ENCODE results near the gene SLC38A6. TPM values are rescaled to one million over a fixed set of nuclear protein-coding genes. Genes with fewer than 3 reads are reported as not detected.

Gene SLC38A6
- total RNA-seq, 1 donor from 2014 or later: 14.4 TPM

- Mint-ChIP-seq H3K36me3 (ENCODE audit: insufficient read depth) (peaks cover 1% of the 10 kb centered on the region), H3K27ac (no peak overlapping the region), H3K9me3 (ENCODE audit: low read depth) (no peaks in the 10 kb centered on the region), H3K27me3 (no peaks in the 10 kb centered on the region), H3K4me1 (ENCODE audit: low read depth) (no peaks in the 10 kb centered on the region), H3K4me3 (ENCODE audit: low read depth) (no peak overlapping the region)
- TF ChIP-seq CTCF (IDR thresholded peaks at IDR 0.05; ENCODE audit: unreplicated experiment): no peak
- no peak for DNase-seq (ENCODE audit: low spot score, unreplicated experiment)
These were observed 5.5 kb downstream of the SLC38A6 start for GRCh38 chr14:60986500-60986899.

- no peak overlapping the region for H3K27ac Mint-ChIP-seq
- no peaks in the 10 kb centered on the region for H3K4me1 Mint-ChIP-seq (ENCODE audit: low read depth)
- H3K4me3 Mint-ChIP-seq (ENCODE audit: low read depth): no peak overlapping the region
- no peak for DNase-seq (ENCODE audit: low spot score, unreplicated experiment)
- H3K27me3 Mint-ChIP-seq: no peaks in the 10 kb centered on the region
- TF ChIP-seq CTCF (IDR thresholded peaks at IDR 0.05; ENCODE audit: unreplicated experiment): no peak
- H3K36me3 Mint-ChIP-seq (ENCODE audit: insufficient read depth): peaks cover 1% of the 10 kb centered on the region
- H3K9me3 Mint-ChIP-seq (ENCODE audit: low read depth): no peaks in the 10 kb centered on the region
These were observed 8.6 kb downstream of the SLC38A6 start for GRCh38 chr14:60989599-60989998.

- DNase-seq (ENCODE audit: low spot score, unreplicated experiment): no peak
- Mint-ChIP-seq H3K27ac (no peak overlapping the region), H3K27me3 (no peaks in the 10 kb centered on the region), H3K9me3 (ENCODE audit: low read depth) (peaks cover 7% of the 10 kb centered on the region), H3K36me3 (ENCODE audit: insufficient read depth) (peaks cover 15% of the 10 kb centered on the region), H3K4me1 (ENCODE audit: low read depth) (no peaks in the 10 kb centered on the region), H3K4me3 (ENCODE audit: low read depth) (no peak overlapping the region)
- TF ChIP-seq CTCF (IDR thresholded peaks at IDR 0.05; ENCODE audit: unreplicated experiment): no peak
These were observed 17.6 kb downstream of the SLC38A6 start for GRCh38 chr14:60998617-60999016.

DNA sequence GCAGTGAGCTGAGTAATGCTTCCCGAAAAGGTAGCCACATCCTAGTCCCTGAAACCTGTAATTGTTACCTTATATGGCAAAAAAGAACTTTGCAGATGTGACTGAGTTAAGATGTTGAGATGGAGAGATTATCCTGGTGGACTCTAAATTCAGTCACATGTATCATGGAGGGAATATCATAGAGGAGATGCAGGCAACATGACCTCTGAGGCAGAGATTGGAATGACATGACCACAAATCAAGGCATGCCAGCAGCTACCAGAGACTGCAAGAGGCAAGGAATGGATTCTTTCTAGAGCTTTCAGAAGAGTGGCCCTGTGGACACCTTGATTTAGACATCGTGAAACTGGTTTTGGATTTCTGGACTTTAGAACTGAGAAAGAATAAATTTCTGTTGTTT lies 18.5 kb downstream of the SLC38A6 start:
- Mint-ChIP-seq H3K27ac (no peak overlapping the region), H3K9me3 (ENCODE audit: low read depth) (peaks cover 7% of the 10 kb centered on the region), H3K27me3 (no peaks in the 10 kb centered on the region), H3K4me3 (ENCODE audit: low read depth) (no peak overlapping the region), H3K4me1 (ENCODE audit: low read depth) (no peaks in the 10 kb centered on the region), H3K36me3 (ENCODE audit: insufficient read depth) (peaks cover 18% of the 10 kb centered on the region)
- DNase-seq (ENCODE audit: low spot score, unreplicated experiment): no peak
- TF ChIP-seq CTCF (IDR thresholded peaks at IDR 0.05; ENCODE audit: unreplicated experiment): no peak

DNA sequence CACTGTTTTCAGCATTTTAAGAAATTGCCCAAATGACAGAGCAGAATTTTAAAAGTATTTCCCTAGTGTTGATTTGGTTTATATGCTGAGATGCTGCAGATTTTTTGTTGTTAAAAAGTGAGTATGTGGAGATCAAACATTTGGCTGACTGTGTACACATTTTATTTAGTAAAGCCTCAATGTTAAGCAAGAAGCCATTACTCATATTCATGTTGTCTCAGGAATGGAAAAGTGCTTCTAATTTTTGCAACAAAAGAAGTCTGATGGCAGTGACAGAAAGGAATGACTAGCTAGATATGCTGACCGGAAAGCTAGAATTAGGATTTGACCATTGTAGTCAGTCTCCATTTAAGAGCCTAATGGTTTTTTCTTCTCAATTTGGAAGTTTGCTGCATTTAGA lies 22.5 kb downstream of the SLC38A6 start:
- Mint-ChIP-seq H3K4me3 (ENCODE audit: low read depth) (no peak overlapping the region), H3K27ac (no peak overlapping the region), H3K4me1 (ENCODE audit: low read depth) (no peaks in the 10 kb centered on the region), H3K9me3 (ENCODE audit: low read depth) (no peaks in the 10 kb centered on the region), H3K36me3 (ENCODE audit: insufficient read depth) (peaks cover 7% of the 10 kb centered on the region), H3K27me3 (no peaks in the 10 kb centered on the region)
- TF ChIP-seq CTCF (IDR thresholded peaks at IDR 0.05; ENCODE audit: unreplicated experiment): no peak
- DNase-seq (ENCODE audit: low spot score, unreplicated experiment): no peak
